GM23248 (cell line): Measurements from ENCODE around the gene CYP27A1. TPM values are rescaled to one million over a fixed set of nuclear protein-coding genes. Genes with fewer than 3 reads are reported as not detected.

Experiments used
- DNase-seq: peaks from one replicate; pipeline ENCODE4 v3.0.0-alpha.2; 2015
- H2AFZ ChIP-seq: fragments of 200-600 bp; sonication (generic); 2 replicates; pipeline ENCODE4 v1.6.1; 2016; ENCODE audit warnings: antibody characterized with exemption
- H3F3A ChIP-seq: fragments of 200-600 bp; sonication (generic); 2 replicates; pipeline ENCODE4 v1.6.1; 2016; ENCODE audit warnings: mild to moderate bottlenecking, antibody characterized with exemption, mixed run types; ENCODE audit not compliant: insufficient read depth
- H3K27ac ChIP-seq: fragments of 200-600 bp; sonication (generic); 2 replicates; pipeline ENCODE4 v1.5.1; 2016; ENCODE audit warnings: mild to moderate bottlenecking
- H3K27me3 ChIP-seq: fragments of 200-600 bp; sonication (generic); replicated peaks from 2 replicates; pipeline ENCODE4 v1.6.1; 2016; ENCODE audit warnings: mild to moderate bottlenecking; ENCODE audit not compliant: insufficient read depth
- H3K36me3 ChIP-seq: fragments of 200-600 bp; sonication (generic); 2 replicates; pipeline ENCODE4 v1.6.1; 2016; ENCODE audit warnings: low read depth, mild to moderate bottlenecking
- H3K4me1 ChIP-seq: fragments of 200-600 bp; sonication (generic); 2 replicates; pipeline ENCODE4 v1.6.1; 2016; ENCODE audit warnings: mild to moderate bottlenecking; ENCODE audit not compliant: insufficient read depth
- H3K4me2 ChIP-seq: fragments of 200-600 bp; sonication (generic); one replicate; pipeline ENCODE4 v1.6.1; 2016; ENCODE audit warnings: mild to moderate bottlenecking; ENCODE audit not compliant: unreplicated experiment
- H3K4me3 ChIP-seq: fragments of 200-600 bp; sonication (generic); 2 replicates; pipeline ENCODE4 v1.5.1; 2016; ENCODE audit warnings: mild to moderate bottlenecking
- H3K79me2 ChIP-seq: fragments of 200-600 bp; sonication (generic); 2 replicates; pipeline ENCODE4 v1.6.1; 2016; ENCODE audit warnings: mild to moderate bottlenecking; ENCODE audit not compliant: insufficient read depth
- H3K9ac ChIP-seq: fragments of 200-600 bp; sonication (generic); 2 replicates; pipeline ENCODE4 v1.6.1; 2016; ENCODE audit warnings: mild to moderate bottlenecking
- H3K9me2 ChIP-seq: fragments of 200-600 bp; sonication (generic); 2 replicates; pipeline ENCODE4 v1.6.1; 2016; ENCODE audit warnings: mixed run types, mild to moderate bottlenecking, moderate library complexity; ENCODE audit not compliant: insufficient read depth
- H3K9me3 ChIP-seq: fragments of 200-600 bp; sonication (generic); one replicate; pipeline ENCODE4 v1.6.1; 2017; ENCODE audit warnings: low read depth
- H4K20me1 ChIP-seq: fragments of 200-600 bp; sonication (generic); 2 replicates; pipeline ENCODE4 v1.6.0; 2016; ENCODE audit not compliant: insufficient read depth
- EZH2 ChIP-seq: fragments of 200-600 bp; sonication (generic); IDR thresholded peaks from 2 replicates; pipeline ENCODE4 v1.6.1; 2018; ENCODE audit warnings: antibody characterized with exemption, mild to moderate bottlenecking; ENCODE audit not compliant: insufficient read depth, poor library complexity, severe bottlenecking
- EZH2phosphoT487 ChIP-seq: fragments of 200-600 bp; sonication (generic); IDR thresholded peaks from 2 replicates; pipeline ENCODE4 v1.6.1; 2018; ENCODE audit warnings: antibody characterized with exemption, moderate library complexity, mild to moderate bottlenecking, low read depth; ENCODE audit not compliant: insufficient read depth
- WGBS, 2 experiments: methylation state at CpG; one replicate each; pipeline ENCODE4 v1.1.6; 2015 to 2017; ENCODE audit warnings: low lambda C conversion rate in 2 of 2, low coverage in 1 of 2; ENCODE audit errors: missing lambda C conversion rate in 2 of 2; 5-methylcytosine and 5-hydroxymethylcytosine counted together
- in situ Hi-C: fragments of 300-500 bp; cut with MboI; formaldehyde crosslinking; loops from 2 replicates; pipeline ENCODE4 v1.15.0; 2020
- polyA plus RNA-seq: library from polyadenylated mRNA; unstranded; fragments of >200 nt; fragmentation: Nextera tagmentation; extraction: Ambion mirVana; gene quantifications from 2 replicates; pipeline ENCODE4 v1.2.1, GENCODE V29; 2016
- total RNA-seq: library from RNA; depleted of rRNA; stranded (reverse); fragments of >200 nt; shearing (Covaris generic); gene quantifications from 2 replicates; pipeline ENCODE4 v1.2.3, GENCODE V29; 2014; rRNA removed

Gene CYP27A1
- total RNA-seq (3.9 and 4.1 TPM in 2 replicates), polyA plus RNA-seq (2.9 and 3.7 TPM in 2 replicates)

- peak within 1 kb of the TSS; percentile 92 for H2AFZ ChIP-seq
- in situ Hi-C loops: no loop called here
- no peaks in the 10 kb centered on the region for H3K36me3 ChIP-seq
- no peak within 1 kb of the TSS for H3K27ac ChIP-seq
- DNase-seq: peak; percentile 62
- no peaks in the 10 kb centered on the region for H3K4me1 ChIP-seq
- H3K4me3 ChIP-seq: peak within 1 kb of the TSS; percentile 76
- H3K9me2 ChIP-seq: no peaks in the 10 kb centered on the region
- H3F3A ChIP-seq: no peaks in the 10 kb centered on the region
- H3K9me3 ChIP-seq: peaks cover 4% of the 10 kb centered on the region
- H4K20me1 ChIP-seq: no peaks in the 10 kb centered on the region
- H3K9ac ChIP-seq: peak within 1 kb of the TSS; percentile 85
- WGBS, 2 experiments: 2 to 3% methylated on average over 69 to 74 of the region's 76 CpGs
- peak within 1 kb of the TSS; percentile 90 for H3K4me2 ChIP-seq
- no peaks in the 10 kb centered on the region for H3K27me3 ChIP-seq
- no peak for TF ChIP-seq EZH2
- no peak for TF ChIP-seq EZH2phosphoT487
- H3K79me2 ChIP-seq: no peaks in the 10 kb centered on the region
Observed at GRCh38 chr2:218781691-218782527, at the start of gene CYP27A1. Gene CYP27A1, plus strand, starts transcription at chr2:218782147. Its CDS starts 36 bp downstream, at chr2:218782183.

- H3F3A ChIP-seq: peaks cover 36% of the 10 kb centered on the region
- TF ChIP-seq EZH2: no peak
- no peak for TF ChIP-seq EZH2phosphoT487
- H3K4me3 ChIP-seq: no peak overlapping the region
- no peak overlapping the region for H2AFZ ChIP-seq
- WGBS, 2 experiments: 74 to 95% methylated on average over 2 of the region's 2 CpGs
- H4K20me1 ChIP-seq: no peaks in the 10 kb centered on the region
- H3K27me3 ChIP-seq: no peaks in the 10 kb centered on the region
- H3K79me2 ChIP-seq: peaks cover 51% of the 10 kb centered on the region
- peaks cover 38% of the 10 kb centered on the region for H3K4me1 ChIP-seq
- DNase-seq: peak; percentile 35
- peak overlapping the region; percentile 74 for H3K4me2 ChIP-seq
- in situ Hi-C loops: no loop called here
- no peaks in the 10 kb centered on the region for H3K9me3 ChIP-seq
- peak overlapping the region; percentile 80 for H3K27ac ChIP-seq
- peak overlapping the region; percentile 62 for H3K9ac ChIP-seq
- H3K36me3 ChIP-seq: no peaks in the 10 kb centered on the region
- no peaks in the 10 kb centered on the region for H3K9me2 ChIP-seq
Observed at GRCh38 chr2:218732761-218733158, 49.2 kb upstream of the CYP27A1 start.

- Histone ChIP-seq H3K9me2 (no peaks in the 10 kb centered on the region), H3K4me3 (no peak overlapping the region), H3K79me2 (peaks cover 48% of the 10 kb centered on the region), H3K4me2 (peak overlapping the region; percentile 74), H3K36me3 (no peaks in the 10 kb centered on the region), H3K27ac (peak overlapping the region; percentile 80), H3K9me3 (no peaks in the 10 kb centered on the region), H4K20me1 (no peaks in the 10 kb centered on the region), H2AFZ (no peak overlapping the region), H3F3A (peaks cover 36% of the 10 kb centered on the region), H3K9ac (peak overlapping the region; percentile 62), H3K27me3 (no peaks in the 10 kb centered on the region), H3K4me1 (peaks cover 38% of the 10 kb centered on the region)
- DNase-seq: peak; percentile 67
- TF ChIP-seq EZH2phosphoT487 (no peak), EZH2 (no peak)
- 95 to 99% methylated on average over 6 of the region's 6 CpGs for WGBS, 2 experiments
- in situ Hi-C loops: no loop called here
Observed at GRCh38 chr2:218733171-218734021, 48.6 kb upstream of the CYP27A1 start.

GRCh38 chr2:218734190-218734975, 47.6 kb upstream of the CYP27A1 start:
- H3K9me3 ChIP-seq: no peaks in the 10 kb centered on the region
- peaks cover 52% of the 10 kb centered on the region for H3K79me2 ChIP-seq
- no peak overlapping the region for H3K4me2 ChIP-seq
- DNase-seq: no peak
- H3F3A ChIP-seq: peaks cover 36% of the 10 kb centered on the region
- no peaks in the 10 kb centered on the region for H3K27me3 ChIP-seq
- TF ChIP-seq EZH2 (no peak), EZH2phosphoT487 (no peak)
- no peak overlapping the region for H3K9ac ChIP-seq
- peak overlapping the region; percentile 25 for H3K27ac ChIP-seq
- no peaks in the 10 kb centered on the region for H4K20me1 ChIP-seq
- H3K9me2 ChIP-seq: no peaks in the 10 kb centered on the region
- peaks cover 38% of the 10 kb centered on the region for H3K4me1 ChIP-seq
- no peak overlapping the region for H2AFZ ChIP-seq
- WGBS, 2 experiments: 90 to 93% methylated on average over 8 of the region's 8 CpGs
- in situ Hi-C loops: no loop called here
- H3K36me3 ChIP-seq: 0 out of 2 replicates have a peak, but pooled peaks cover 4% of the 10 kb centered on the region
- no peak overlapping the region for H3K4me3 ChIP-seq
